B cell (primary cell): ENCODE data around the gene PRAC2. TPM values are rescaled to one million over a fixed set of nuclear protein-coding genes. Genes with fewer than 3 reads are reported as not detected.

ENCODE experiments used
- ATAC-seq: fragments of 200-7000 bp; cut with Tn5 transposase; one replicate; pipeline ENCODE4 v1.10.0; 2021; ENCODE audit warnings: low read depth, mild to moderate bottlenecking, moderate number of reproducible peaks, moderate library complexity
- CTCF ChIA-PET: fragments of 350-600 bp; sonication (Branson Sonifier 250); formaldehyde crosslinking; loops from one replicate; lab custom pipeline; 2021; ENCODE audit warnings: antibody characterized with exemption, inconsistent platforms; lab: Charles Lee
- POLR2A ChIA-PET: fragments of 350-600 bp; sonication (Branson Sonifier 250); formaldehyde crosslinking; loops from one replicate; lab custom pipeline; 2021; ENCODE audit warnings: antibody characterized with exemption; lab: Charles Lee
- DNase-seq: peaks from one replicate; pipeline ENCODE4 v3.0.0; 2013
- H2AFZ ChIP-seq: 2 replicates; pipeline ENCODE4 v1.6.1; 2012; ENCODE audit warnings: mild to moderate bottlenecking, low read depth, low read length; ENCODE audit not compliant: insufficient read depth, poor library complexity, severe bottlenecking
- H3K27ac ChIP-seq, 2 donors: 1 replicate in 1 of 2; 2 replicates in 1 of 2; pipeline ENCODE4 v1.5.1; 2012 to 2013; ENCODE audit warnings: low read length in 2 of 2, mild to moderate bottlenecking in 2 of 2, moderate library complexity in 1 of 2
- H3K27me3 ChIP-seq, 4 experiments: fragments of 200-600 bp in 1 of 4; sonication (generic) in 1 of 4; replicated peaks in 1 of 4; 1 replicate in 2 of 4; 2 replicates in 2 of 4; pipeline versions ENCODE4 v1.6.1 to v1.7.0; 2013 to 2016; ENCODE audit warnings: low read length in 3 of 4, mild to moderate bottlenecking in 2 of 4, mixed read lengths in 1 of 4, moderate library complexity in 1 of 4; ENCODE audit not compliant: insufficient read depth in 4 of 4, control insufficient read depth in 3 of 4; ENCODE audit errors: control extremely low read depth in 1 of 4
- H3K36me3 ChIP-seq, 2 experiments: replicated peaks in 1 of 2; 1 replicate in 1 of 2; 2 replicates in 1 of 2; pipeline versions ENCODE4 v1.6.1 to v1.7.1; 2013; ENCODE audit warnings: low read length in 1 of 2; ENCODE audit not compliant: insufficient read depth in 2 of 2, control insufficient read depth in 1 of 2; ENCODE audit errors: control extremely low read depth in 1 of 2, extremely low read depth in 1 of 2
- H3K4me1 ChIP-seq, 2 donors: fragments of 200-600 bp in 1 of 2; sonication (generic) in 1 of 2; 1 replicate in 1 of 2; 2 replicates in 1 of 2; pipeline versions ENCODE4 v1.5.1 to v1.6.1; 2013 to 2017; ENCODE audit warnings: low read length in 2 of 2; ENCODE audit not compliant: control insufficient read depth in 2 of 2, insufficient read depth in 2 of 2
- H3K4me2 ChIP-seq: replicated peaks from 2 replicates; pipeline ENCODE3; 2012; ENCODE audit warnings: mild to moderate bottlenecking, low read depth, low read length; ENCODE audit not compliant: poor library complexity, severe bottlenecking
- H3K4me3 ChIP-seq, 5 experiments: fragments of 200-600 bp in 1 of 5; sonication (generic) in 1 of 5; 1 replicate in 3 of 5; 2 replicates in 2 of 5; pipeline versions ENCODE4 v1.5.1 to v1.7.0; 2011 to 2016; ENCODE audit warnings: low read length in 4 of 5, mild to moderate bottlenecking in 4 of 5, low read depth in 2 of 5, control low read depth in 1 of 5, moderate library complexity in 1 of 5; ENCODE audit not compliant: insufficient read depth in 1 of 5; ENCODE audit errors: control extremely low read depth in 1 of 5, extremely low read depth in 1 of 5
- H3K79me2 ChIP-seq: fragments of 200-600 bp; sonication (generic); one replicate; pipeline ENCODE4 v1.6.0; 2016; ENCODE audit warnings: low read length; ENCODE audit not compliant: control insufficient read depth, insufficient read depth
- H3K9ac ChIP-seq: fragments of 200-600 bp; sonication (generic); 2 replicates; pipeline ENCODE4 v1.6.1; 2017; ENCODE audit warnings: mild to moderate bottlenecking, low read length, moderate library complexity
- H3K9me3 ChIP-seq, 3 donors: one replicate each; pipeline versions ENCODE4 v1.6.1 to v1.7.1; 2013; ENCODE audit warnings: low read length in 2 of 3; ENCODE audit not compliant: control insufficient read depth in 2 of 3, insufficient read depth in 1 of 3; ENCODE audit errors: control extremely low read depth in 1 of 3
- H4K20me1 ChIP-seq: 2 replicates; pipeline ENCODE4 v1.6.0; 2012; ENCODE audit warnings: mild to moderate bottlenecking, low read length; ENCODE audit not compliant: insufficient read depth, control insufficient read depth, poor library complexity, severe bottlenecking
- H3K27ac Mint-ChIP-seq: one replicate; pipeline ENCODE4 v1.8.0; 2021; ENCODE audit warnings: mixed read lengths
- H3K27me3 Mint-ChIP-seq: one replicate; pipeline ENCODE4 v1.8.0; 2021; ENCODE audit warnings: mixed read lengths
- H3K4me1 Mint-ChIP-seq: one replicate; pipeline ENCODE4 v1.8.0; 2021; ENCODE audit warnings: mixed read lengths
- H3K4me3 Mint-ChIP-seq: one replicate; pipeline ENCODE4 v1.8.0; 2021; ENCODE audit warnings: mixed read lengths
- H3K9me3 Mint-ChIP-seq: one replicate; pipeline ENCODE4 v1.8.0; 2022; ENCODE audit warnings: mixed read lengths; ENCODE audit not compliant: insufficient read depth
- EZH2 ChIP-seq: IDR thresholded peaks from 2 replicates; pipeline ENCODE4 v1.6.1; 2012; ENCODE audit warnings: borderline replicate concordance, low read depth, mild to moderate bottlenecking, moderate library complexity, low read length; ENCODE audit not compliant: insufficient read depth, poor library complexity, severe bottlenecking
- WGBS: methylation state at CpG from one replicate; pipeline ENCODE4 v1.1.5; 2013; ENCODE audit warnings: missing lambda C conversion rate; ENCODE audit not compliant: insufficient coverage; 5-methylcytosine and 5-hydroxymethylcytosine counted together
- intact Hi-C: fragments of 100-400 bp; cut with micrococcal nuclease; formaldehyde crosslinking; loops from one replicate; pipeline ENCODE4 v1.10.0; 2022
- polyA plus RNA-seq: library from polyadenylated mRNA; depleted of rRNA; stranded (reverse); fragments of >200 nt; gene quantifications from 2 replicates; pipeline ENCODE4 v1.2.3, GENCODE V29; 2012
- total RNA-seq, 2 donors: library from RNA; stranded (reverse); fragments of 120-200 nt in 1 of 2; gene quantifications; 1 replicate in 1 of 2; 2 replicates in 1 of 2; pipeline versions ENCODE4 v1.2.3 to v1.2.4, GENCODE V29; 2013 to 2022
- TF ChIP-seq, protein P1 (sequence below): fragments of 200-600 bp; IDR thresholded peaks from one replicate; pipeline ENCODE4 v1.8.0; 2022; ENCODE audit warnings: antibody characterized with exemption, mild to moderate bottlenecking

PRAC2 gene
- total and polyA plus RNA-seq, 2 donors (not counting 1 experiment from before 2014, with no cell fraction given) = not detected

DNA sequence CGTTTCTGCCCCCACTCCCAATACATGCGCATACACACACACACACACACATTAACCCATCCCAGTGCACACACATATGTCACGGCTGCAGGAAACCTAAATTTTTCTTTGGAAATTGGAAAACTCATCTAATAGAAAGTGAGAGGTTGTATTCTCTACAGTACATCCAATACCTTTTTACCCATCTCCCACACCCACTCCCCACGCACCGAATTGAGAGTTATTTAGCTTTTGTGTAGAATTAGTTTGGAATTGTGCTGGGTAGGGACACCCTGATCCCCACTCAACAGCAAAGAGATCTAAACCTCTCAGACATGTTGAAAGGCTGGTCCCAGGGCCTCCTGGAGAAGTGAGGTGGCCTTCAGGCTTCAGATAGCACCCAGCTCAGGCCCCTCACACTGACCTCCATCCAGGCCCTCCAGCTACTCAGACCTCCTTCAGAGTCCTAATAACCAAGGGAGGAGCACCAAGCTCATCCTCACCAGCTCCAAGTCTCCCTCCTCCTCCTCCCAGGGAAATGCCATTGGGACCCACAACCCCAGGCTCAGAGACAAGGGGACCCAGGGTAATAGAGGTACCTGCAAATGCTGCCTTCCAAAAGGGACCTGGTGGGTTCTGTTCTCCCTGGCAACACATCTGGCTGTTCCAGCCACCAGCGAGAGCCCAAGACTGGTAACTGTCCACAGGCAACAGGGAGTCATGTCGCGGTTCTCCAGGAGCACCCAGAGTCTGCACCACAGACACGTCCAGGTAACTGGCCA lies 4.6 kb downstream of the PRAC2 start:
- ATAC-seq (no peak), DNase-seq (peak; percentile 28)
- Mint-ChIP-seq H3K4me3 (no peak overlapping the region), H3K4me1 (peaks cover 32% of the 10 kb centered on the region), H3K27me3 (peaks cover 83% of the 10 kb centered on the region), H3K9me3 (no peaks in the 10 kb centered on the region), H3K27ac (peak overlapping the region; percentile 5)
- intact Hi-C loops = loop anchor here (5.0 to 10.0 kb wide), 2 partner anchors 130 to 267 kb away; partner anchors contain the start of gene IGF2BP1
- Histone ChIP-seq H4K20me1 (no peaks in the 10 kb centered on the region), H3K4me2 (peak overlapping the region; percentile 65), H3K79me2 (no peaks in the 10 kb centered on the region), H2AFZ (no peak overlapping the region), H3K9ac (no peak overlapping the region), H3K27me3 (peaks cover 0 to 92% (median 82%) of the 10 kb centered on the region in 4 experiments), H3K9me3 (peaks cover 2 to 59% (median 2%) of the 10 kb centered on the region in 3 donors), H3K4me3 (peak overlapping the region in 1 of 5 experiments; percentile 15), H3K4me1 (peaks cover 49 to 71% of the 10 kb centered on the region in 2 donors), H3K27ac (no peak overlapping the region), H3K36me3 (no peaks in the 10 kb centered on the region)
- WGBS = 19% methylated on average over 5 of the region's 9 CpGs
- TF ChIP-seq EZH2 = no peak
- TF ChIP-seq, protein P1, sequence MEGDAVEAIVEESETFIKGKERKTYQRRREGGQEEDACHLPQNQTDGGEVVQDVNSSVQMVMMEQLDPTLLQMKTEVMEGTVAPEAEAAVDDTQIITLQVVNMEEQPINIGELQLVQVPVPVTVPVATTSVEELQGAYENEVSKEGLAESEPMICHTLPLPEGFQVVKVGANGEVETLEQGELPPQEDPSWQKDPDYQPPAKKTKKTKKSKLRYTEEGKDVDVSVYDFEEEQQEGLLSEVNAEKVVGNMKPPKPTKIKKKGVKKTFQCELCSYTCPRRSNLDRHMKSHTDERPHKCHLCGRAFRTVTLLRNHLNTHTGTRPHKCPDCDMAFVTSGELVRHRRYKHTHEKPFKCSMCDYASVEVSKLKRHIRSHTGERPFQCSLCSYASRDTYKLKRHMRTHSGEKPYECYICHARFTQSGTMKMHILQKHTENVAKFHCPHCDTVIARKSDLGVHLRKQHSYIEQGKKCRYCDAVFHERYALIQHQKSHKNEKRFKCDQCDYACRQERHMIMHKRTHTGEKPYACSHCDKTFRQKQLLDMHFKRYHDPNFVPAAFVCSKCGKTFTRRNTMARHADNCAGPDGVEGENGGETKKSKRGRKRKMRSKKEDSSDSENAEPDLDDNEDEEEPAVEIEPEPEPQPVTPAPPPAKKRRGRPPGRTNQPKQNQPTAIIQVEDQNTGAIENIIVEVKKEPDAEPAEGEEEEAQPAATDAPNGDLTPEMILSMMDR = no peak
- POLR2A ChIA-PET = no interaction called here
- CTCF ChIA-PET = interaction anchor here (1.0 kb wide), 1 partner anchor 151 kb away, joined by 3 read pairs; no protein-coding TSS in a partner anchor
